NK-92 (cell line): Measurements from ENCODE around the gene FOXP1.

Experiments used
- DNase-seq: peaks from one replicate; lab custom pipeline; 2025; ENCODE audit not compliant: unreplicated experiment; lab: John Stamatoyannopoulos, UW

Gene FOXP1

GRCh38 chr3:71051259-71051595 lies 532.3 kb downstream of the FOXP1 start:
- no peak for DNase-seq

DNA sequence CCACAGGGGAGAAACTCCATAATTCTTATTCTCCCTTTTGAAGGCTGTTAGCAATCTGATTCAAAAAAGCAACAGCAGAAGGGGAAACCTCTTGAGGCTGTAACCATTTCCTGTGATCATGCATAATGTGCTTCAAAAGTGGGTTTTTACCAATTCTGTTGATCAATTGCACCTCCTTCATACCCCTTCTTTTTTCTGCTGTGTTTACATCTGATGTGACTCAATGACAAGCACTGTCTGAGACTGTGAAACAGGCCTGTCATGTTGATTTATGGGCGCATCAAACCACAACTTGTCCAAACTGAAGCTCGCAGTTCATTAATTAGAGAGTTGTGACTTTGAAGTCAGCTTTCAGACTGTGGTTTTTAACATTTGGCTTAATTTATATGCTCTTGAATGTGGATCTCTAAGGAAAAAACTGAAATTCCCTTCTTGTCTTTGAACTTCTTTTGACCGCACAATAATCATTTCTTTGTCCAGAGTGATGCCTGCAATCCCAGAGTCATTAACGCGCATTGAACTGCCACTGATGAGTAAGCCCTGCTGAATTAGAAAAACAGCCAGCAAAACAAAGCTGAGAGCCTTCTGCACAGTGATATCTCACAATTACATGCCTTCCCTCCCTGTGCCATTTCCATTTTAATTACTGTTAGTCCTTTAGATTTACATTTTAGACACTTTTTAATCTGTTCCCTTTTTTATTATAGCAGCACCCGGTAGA lies 532.8 kb downstream of the FOXP1 start:
- no peak for DNase-seq

DNA sequence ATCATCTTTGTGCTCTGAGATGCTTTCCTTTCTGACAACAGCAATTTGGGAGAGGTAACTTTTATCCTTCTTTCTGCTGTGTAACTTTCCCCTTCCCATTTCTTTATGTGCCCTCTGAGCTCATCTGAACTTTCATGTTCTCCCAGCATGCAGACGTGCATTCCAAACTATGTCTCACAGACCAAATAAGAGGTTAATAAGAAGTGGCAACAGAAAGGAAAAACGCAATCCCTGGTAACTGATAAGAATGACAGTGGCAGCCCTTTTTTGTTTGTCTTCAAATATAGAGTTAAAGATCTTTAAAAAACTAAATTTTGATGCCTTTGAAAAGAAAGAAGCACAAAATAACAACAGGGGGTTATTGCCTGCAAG lies 533.4 kb downstream of the FOXP1 start:
- no peak for DNase-seq

DNA sequence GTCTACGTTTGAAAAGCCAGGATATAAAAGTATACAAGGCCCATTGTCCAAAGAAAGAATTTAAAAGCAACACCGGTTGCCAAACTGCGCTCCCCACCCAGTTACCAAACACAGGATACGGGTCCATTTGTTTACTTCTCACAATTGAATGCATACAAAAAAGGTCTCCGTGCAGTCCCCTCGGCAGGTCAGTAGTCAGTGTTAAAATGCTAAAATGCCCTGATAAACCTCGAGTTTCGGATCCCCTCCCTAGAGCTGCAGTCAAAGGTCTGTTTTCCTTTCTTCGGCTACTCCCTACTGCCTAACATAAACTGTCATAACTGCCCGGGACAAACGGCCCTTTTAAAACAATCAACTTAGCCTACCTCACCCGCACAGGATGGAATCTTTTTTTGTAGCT lies 534.6 kb downstream of the FOXP1 start:
- DNase-seq = no peak

DNA sequence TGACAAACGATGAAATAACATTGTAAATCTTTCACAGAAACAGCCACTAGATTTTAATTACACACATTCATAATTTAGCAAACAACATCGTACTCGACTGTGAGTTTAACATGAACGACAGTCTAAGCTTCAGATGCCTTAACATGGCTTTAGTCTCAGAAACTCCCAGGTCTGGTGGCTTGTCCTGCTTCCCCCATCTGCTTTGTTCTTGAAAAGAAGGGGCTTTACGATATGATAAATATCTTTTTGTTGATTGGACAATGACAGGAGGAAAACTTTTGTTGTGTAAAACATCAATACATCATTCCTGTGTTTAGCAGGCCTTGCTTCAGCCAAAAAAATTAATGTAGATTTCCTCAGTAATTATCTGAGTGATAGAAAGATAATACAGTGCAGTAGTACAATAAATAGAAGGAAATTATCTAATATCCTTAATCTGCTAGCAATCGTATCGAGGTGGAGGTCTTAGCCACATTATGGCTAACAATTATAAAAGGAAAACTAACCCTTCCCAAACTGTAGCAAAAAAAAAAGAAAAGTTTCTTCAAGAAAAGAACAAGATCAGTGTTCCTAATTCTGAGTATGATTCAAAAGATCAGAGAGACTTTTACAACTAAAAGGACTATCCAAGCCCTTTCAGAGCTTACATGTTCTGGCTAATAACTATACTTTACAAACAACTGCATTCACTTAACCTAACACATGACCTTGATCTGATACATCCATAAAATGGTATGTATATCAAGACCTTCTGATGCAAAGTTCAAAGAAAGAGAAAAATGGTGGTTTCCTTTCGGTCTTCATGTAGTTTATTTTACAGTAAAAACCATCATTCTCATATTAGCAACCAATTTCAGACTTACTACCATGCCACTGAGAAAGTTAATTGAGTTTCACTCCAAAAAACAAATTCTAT lies 535.7 kb downstream of the FOXP1 start:
- no peak for DNase-seq

GRCh38 chr3:71046791-71047190 lies 536.7 kb downstream of the FOXP1 start:
- no peak for DNase-seq

- DNase-seq = no peak
Observed at GRCh38 chr3:71045917-71046282, 537.6 kb downstream of the FOXP1 start.

DNA sequence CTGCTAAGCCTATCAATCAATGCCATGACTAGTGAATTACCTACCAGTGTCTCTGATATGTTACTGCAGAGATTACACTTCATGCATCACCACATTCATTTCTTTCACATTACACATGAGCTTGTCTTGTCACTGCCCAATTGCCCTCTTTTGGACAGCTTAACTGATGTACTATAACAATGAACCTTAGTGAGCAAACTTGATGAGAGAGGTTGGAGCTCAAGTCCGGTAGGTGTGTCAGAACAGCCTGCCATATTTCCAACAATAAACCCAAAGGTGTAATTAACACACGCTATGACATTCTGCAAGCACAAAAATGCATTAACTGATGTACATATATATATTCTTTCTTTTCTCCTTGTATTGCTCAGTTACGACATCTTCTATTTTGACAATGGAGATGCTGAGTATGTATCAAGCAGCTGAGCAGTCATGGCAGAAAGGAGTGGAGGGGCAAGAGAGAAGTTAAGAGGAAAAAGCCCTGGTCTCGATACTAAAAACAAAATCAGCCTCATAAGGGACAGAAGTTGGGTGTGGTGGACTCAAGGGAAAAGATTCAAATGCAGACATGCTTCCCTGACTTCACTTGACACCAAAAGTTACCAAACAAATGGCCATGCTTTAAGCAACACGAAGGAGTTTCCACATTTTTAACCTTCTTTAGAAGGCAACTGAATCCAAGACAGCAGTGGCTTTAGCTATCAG lies 538.2 kb downstream of the FOXP1 start:
- DNase-seq = no peak

- DNase-seq = no peak
Observed at GRCh38 chr3:71042759-71043158, 540.8 kb downstream of the FOXP1 start.

GRCh38 chr3:71041371-71041770 lies 542.2 kb downstream of the FOXP1 start:
- no peak for DNase-seq

- no peak for DNase-seq
Observed at GRCh38 chr3:71039332-71039731, 544.2 kb downstream of the FOXP1 start.

- DNase-seq = no peak
Observed at GRCh38 chr3:71037775-71038174, 545.8 kb downstream of the FOXP1 start.

DNA sequence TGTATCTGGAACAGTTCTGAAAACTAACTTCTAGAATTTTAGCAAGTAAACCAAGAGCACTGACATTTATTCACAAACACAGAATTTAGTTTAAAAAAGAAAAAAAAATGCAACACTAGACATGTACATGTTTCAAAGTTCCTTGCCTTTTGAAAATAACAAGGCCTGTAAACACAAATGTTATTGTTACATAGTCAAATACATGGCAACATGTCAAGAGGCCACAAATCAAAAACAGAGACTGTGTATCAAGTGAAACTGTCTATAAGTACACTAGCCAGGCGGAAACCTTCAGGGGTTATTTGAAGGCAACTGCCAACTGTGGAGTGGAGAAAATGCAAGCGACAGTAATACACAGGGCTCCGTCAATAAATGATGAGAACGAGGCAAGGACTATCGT lies 547.6 kb downstream of the FOXP1 start:
- no peak for DNase-seq

GRCh38 chr3:71035314-71035713 lies 548.2 kb downstream of the FOXP1 start:
- no peak for DNase-seq

DNA sequence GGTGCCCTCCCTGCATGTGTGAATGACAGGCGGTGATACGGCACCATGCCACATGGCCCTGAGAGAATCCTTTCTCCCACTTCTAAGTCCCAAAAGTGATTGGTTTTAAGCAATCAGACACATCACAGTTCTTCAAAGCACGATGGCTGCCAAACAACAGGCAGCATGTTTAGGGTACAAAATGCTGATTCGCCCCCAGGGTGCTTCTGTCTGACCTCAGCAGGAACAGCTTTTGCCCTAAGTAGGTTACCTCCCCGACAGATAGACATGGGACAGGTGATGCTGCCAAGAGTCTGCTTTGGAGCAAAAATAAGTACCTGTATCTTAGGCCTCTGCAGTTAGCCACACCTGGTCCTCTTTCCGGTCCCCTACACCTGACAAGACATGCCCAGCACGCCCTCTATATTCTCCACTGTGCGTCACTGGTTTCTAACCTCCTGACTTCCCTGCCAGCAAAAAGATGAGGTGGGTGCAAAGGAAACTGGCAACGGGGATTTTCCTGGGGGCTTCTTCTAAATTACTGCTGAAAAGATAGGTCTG lies 549.8 kb downstream of the FOXP1 start:
- DNase-seq = no peak

DNA sequence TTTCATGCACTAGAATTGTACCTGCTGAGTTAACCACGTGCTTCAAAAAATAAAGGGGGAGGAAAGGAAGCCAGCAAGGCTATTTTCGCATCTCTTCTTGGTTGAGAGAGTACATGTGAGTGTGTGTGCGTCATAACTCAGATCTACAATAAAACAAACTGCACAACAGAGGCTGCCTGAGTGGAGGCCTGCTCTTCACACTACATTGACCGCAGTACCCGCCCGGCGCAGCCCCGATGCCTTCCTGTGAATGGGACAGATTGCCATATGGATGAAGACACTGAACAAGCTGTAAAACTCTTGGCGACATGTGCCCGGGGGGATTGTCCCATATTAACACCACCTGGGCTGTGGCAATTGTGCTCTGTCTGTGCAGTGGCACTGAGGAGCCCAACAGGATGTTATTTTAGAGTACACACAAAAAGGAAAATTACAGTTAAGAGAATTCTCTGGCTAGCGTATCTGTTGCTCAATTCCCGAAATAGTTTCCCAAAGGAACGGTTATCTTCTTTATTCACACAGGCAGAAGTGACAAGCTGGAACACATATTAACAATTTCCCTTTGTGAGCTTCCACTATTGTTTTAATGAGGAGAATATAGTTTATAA lies 551.5 kb downstream of the FOXP1 start:
- DNase-seq = no peak

DNA sequence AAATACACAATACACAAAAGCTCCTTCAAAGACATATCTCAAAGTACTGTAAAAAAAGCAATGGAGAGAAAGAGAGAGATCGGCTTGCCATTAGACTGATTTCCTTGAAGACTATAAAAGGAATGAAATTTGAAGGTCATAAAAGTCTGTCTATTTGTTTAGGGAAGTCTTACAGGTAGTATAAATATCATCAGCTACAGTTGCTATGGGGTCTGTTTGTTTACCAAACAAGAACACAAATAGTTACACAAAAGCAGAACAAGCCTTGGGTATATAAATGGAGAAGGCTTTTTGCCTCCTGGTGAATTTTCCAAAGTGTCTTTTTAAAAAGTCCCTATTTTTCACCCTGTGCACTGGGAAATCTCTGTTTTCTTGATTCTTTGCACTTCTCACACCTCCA lies 552.3 kb downstream of the FOXP1 start:
- DNase-seq = no peak

DNA sequence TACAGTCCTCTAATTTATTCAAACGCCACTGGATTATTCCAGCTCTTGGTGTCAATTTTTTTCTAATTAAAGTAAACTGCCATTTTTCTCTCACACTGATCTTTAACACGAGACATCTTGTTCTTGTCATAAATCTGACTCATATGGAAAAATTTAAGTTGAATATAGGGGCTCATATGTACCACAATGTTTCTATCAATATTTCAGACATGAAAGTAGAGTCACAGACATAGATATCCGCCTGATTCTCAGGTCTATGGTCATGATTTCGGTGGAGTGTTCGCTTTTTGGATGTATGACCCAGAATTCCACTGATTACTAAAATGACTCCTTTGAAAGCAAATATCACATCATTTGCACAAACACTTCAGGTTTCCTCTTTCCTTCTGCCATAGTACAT lies 552.8 kb downstream of the FOXP1 start:
- no peak for DNase-seq

GRCh38 chr3:71029770-71030169 lies 553.8 kb downstream of the FOXP1 start:
- no peak for DNase-seq

DNA sequence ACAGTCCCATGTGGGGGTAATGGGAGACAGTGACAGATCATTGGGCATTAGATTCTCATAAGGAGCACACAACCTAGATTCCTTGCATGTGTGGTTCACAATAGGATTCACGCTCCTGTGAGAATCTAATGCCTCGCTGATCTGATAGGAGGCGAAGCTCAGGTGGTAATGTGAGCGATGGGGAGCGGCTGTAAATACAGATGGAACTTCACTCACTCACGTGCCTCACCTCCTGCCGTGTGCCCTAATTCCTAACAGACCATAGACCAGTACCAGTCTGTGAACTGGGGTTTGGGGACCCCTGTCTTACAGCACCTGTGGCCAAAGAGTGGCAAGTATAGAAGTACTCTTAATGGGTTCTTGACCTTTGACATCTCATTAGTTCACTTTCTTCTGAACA lies 554.7 kb downstream of the FOXP1 start:
- DNase-seq = no peak

DNA sequence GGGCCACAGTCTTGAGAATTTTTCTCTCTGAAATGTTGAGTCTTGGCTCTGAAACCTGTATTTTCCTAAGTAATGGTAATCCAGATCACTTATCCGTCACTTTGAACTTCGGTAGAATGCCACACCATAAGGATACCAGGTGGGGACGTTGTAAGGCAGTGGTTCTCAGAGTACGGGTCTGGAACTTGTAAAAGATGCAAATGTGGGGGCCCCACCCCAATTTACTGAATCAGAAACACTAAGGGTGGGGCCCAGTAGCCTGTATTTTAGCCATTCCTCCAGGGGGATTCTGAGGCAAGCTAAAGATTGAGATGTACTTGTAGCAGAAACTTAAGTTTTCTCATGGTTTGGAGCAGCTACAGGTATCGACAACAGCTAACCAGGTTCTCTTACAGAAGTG lies 555.3 kb downstream of the FOXP1 start:
- DNase-seq = no peak
